Measurements from ENCODE around the gene MYBPH.

Gene MYBPH

DNA sequence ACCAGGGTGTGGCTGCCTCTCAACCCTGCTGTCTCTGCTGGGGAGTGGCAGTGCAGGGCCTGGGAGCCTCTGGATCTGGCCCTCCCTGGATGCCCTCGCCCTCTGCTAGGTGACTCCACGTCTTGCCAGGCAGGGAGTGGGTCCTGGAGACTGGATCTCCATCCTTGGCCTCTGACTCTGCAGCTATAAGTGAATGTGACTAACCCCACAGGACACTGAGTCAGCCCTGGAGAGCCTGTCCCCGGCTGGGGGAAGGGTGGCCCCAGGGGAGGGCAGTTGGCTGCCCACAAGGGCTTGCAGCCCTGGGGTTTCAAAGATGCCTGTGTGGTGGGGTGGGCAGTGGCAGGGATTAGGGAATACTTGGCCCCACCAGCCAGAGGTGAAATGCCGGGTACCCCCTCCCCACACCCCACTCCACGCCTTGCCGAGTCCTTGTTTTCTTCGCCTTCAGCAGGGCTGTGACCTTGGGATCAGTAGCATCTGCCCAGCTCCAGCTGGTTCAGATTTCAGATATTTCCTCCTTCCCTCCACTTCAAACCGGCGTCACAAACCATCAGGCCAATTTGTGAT, 1.9 kb upstream of the MYBPH start:
- Histone ChIP-seq H3K79me2 (ENCODE audit: insufficient read depth, low read length) (no peaks in the 10 kb centered on the region), H4K20me1 (ENCODE audit: insufficient read depth, low read length) (peaks cover 6% of the 10 kb centered on the region), H3K4me3 (ENCODE audit: low read depth in 1 of 2, low read length in 2 of 2) (no peak overlapping the region), H3K4me1 (ENCODE audit: insufficient read depth, low read length) (no peaks in the 10 kb centered on the region), H3K27ac (ENCODE audit: low read length) (no peak overlapping the region), H2AFZ (ENCODE audit: low read depth, low read length) (no peak overlapping the region), H3K27me3 (ENCODE audit: insufficient read depth, low read length, poor library complexity) (peaks cover 21% of the 10 kb centered on the region), H3K4me2 (ENCODE audit: insufficient read depth, low read length) (no peak overlapping the region), H3K9ac (ENCODE audit: low read depth, low read length) (no peak overlapping the region), H3K9me3 (ENCODE audit: insufficient read depth, low read length, severe bottlenecking) (no peaks in the 10 kb centered on the region), H3K36me3 (ENCODE audit: insufficient read depth, low read length) (no peaks in the 10 kb centered on the region)
- ATAC-seq (ENCODE audit: insufficient read depth, low read depth): no peak
- TF ChIP-seq EZH2 (IDR thresholded peaks at IDR 0.05; ENCODE audit: borderline replicate concordance, low read depth, low read length, severe bottlenecking): no peak
- TF ChIP-seq, protein P1, sequence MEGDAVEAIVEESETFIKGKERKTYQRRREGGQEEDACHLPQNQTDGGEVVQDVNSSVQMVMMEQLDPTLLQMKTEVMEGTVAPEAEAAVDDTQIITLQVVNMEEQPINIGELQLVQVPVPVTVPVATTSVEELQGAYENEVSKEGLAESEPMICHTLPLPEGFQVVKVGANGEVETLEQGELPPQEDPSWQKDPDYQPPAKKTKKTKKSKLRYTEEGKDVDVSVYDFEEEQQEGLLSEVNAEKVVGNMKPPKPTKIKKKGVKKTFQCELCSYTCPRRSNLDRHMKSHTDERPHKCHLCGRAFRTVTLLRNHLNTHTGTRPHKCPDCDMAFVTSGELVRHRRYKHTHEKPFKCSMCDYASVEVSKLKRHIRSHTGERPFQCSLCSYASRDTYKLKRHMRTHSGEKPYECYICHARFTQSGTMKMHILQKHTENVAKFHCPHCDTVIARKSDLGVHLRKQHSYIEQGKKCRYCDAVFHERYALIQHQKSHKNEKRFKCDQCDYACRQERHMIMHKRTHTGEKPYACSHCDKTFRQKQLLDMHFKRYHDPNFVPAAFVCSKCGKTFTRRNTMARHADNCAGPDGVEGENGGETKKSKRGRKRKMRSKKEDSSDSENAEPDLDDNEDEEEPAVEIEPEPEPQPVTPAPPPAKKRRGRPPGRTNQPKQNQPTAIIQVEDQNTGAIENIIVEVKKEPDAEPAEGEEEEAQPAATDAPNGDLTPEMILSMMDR (IDR thresholded peaks at IDR 0.05; ENCODE audit: borderline replicate concordance, extremely low read depth, low read length, poor library complexity, severe bottlenecking): no peak
- no peak for DNase-seq

DNA sequence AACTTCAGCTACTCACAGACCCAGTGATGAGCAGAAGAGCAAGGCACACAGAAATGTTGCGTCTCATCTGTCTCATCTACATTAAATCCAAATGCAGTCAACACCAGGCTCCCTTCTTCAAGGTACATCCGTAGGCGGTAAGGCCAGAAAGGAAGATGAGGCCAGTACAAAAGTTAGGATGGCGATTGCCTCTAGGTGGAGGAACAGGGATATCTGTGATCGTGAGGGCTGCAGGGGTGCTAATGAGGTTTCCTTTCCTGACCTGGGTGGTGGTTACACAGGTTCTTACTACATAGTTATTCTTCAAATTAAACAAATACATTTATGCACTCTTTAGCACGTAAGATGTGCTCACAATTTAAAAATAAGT, 1.4 kb upstream of the MYBPH start:
- H4K20me1 ChIP-seq (ENCODE audit: insufficient read depth, low read length): peaks cover 6% of the 10 kb centered on the region
- H3K4me3 ChIP-seq (ENCODE audit: low read depth in 1 of 2, low read length in 2 of 2): no peak overlapping the region
- ATAC-seq (ENCODE audit: insufficient read depth, low read depth) (no peak), DNase-seq (no peak)
- no peaks in the 10 kb centered on the region for H3K79me2 ChIP-seq (ENCODE audit: insufficient read depth, low read length)
- no peaks in the 10 kb centered on the region for H3K9me3 ChIP-seq (ENCODE audit: insufficient read depth, low read length, severe bottlenecking)
- H3K27me3 ChIP-seq (ENCODE audit: insufficient read depth, low read length, poor library complexity): peaks cover 21% of the 10 kb centered on the region
- no peaks in the 10 kb centered on the region for H3K4me1 ChIP-seq (ENCODE audit: insufficient read depth, low read length)
- H3K4me2 ChIP-seq (ENCODE audit: insufficient read depth, low read length): no peak overlapping the region
- H3K36me3 ChIP-seq (ENCODE audit: insufficient read depth, low read length): no peaks in the 10 kb centered on the region
- no peak for TF ChIP-seq EZH2 (IDR thresholded peaks at IDR 0.05; ENCODE audit: borderline replicate concordance, low read depth, low read length, severe bottlenecking)
- TF ChIP-seq, protein P1 (IDR thresholded peaks at IDR 0.05; ENCODE audit: borderline replicate concordance, extremely low read depth, low read length, poor library complexity, severe bottlenecking): no peak
- H2AFZ ChIP-seq (ENCODE audit: low read depth, low read length): no peak overlapping the region
- H3K9ac ChIP-seq (ENCODE audit: low read depth, low read length): no peak overlapping the region
- H3K27ac ChIP-seq (ENCODE audit: low read length): no peak overlapping the region

DNA sequence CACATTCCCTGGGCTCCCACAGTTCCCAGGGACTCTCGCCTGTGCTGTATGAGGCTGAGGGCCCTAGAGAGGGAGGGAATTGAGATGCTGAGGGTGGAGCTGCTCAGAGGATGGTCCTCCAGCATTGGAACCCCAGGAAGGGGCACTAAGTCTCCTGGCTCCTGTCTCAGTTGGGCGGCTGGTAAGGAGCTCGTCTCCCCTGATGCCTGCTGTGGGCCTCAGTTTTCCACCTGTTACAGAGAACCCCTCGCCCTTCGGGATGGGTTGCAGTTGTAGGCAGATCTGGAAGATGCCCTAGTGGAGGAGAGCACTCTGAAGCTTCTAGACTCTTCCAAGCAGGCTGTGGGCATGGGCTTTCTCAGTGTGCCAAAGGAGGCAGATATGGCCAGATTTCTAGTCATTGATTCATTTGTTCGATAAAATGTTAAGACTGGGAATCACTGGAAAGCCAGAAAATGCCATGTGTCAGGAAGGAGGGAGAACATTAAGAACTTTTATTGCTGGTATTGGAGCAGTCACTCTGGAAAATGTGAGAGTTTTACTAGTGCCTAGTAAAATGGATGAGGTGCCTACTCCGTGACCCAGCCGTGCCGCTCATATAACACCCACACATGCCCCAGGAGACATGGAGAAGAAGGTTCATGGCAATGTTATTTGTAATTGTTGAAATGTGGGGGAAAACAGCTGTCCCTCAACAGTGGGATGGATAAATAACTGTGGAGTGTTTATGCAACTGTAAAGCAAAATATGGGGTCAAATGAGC, 828 bp upstream of the MYBPH start:
- ATAC-seq (ENCODE audit: insufficient read depth, low read depth) (no peak), DNase-seq (no peak)
- no peak for TF ChIP-seq EZH2 (IDR thresholded peaks at IDR 0.05; ENCODE audit: borderline replicate concordance, low read depth, low read length, severe bottlenecking)
- TF ChIP-seq, protein P1 (IDR thresholded peaks at IDR 0.05; ENCODE audit: borderline replicate concordance, extremely low read depth, low read length, poor library complexity, severe bottlenecking): no peak
- Histone ChIP-seq H3K4me3 (ENCODE audit: low read depth in 1 of 2, low read length in 2 of 2) (no peak overlapping the region), H3K4me1 (ENCODE audit: insufficient read depth, low read length) (no peaks in the 10 kb centered on the region), H3K36me3 (ENCODE audit: insufficient read depth, low read length) (no peaks in the 10 kb centered on the region), H3K9me3 (ENCODE audit: insufficient read depth, low read length, severe bottlenecking) (no peaks in the 10 kb centered on the region), H3K27ac (ENCODE audit: low read length) (no peak overlapping the region), H3K79me2 (ENCODE audit: insufficient read depth, low read length) (no peaks in the 10 kb centered on the region), H2AFZ (ENCODE audit: low read depth, low read length) (no peak overlapping the region), H3K27me3 (ENCODE audit: insufficient read depth, low read length, poor library complexity) (peaks cover 21% of the 10 kb centered on the region), H3K4me2 (ENCODE audit: insufficient read depth, low read length) (no peak overlapping the region), H4K20me1 (ENCODE audit: insufficient read depth, low read length) (peaks cover 6% of the 10 kb centered on the region), H3K9ac (ENCODE audit: low read depth, low read length) (no peak overlapping the region)

Measured in DND-41 (cell line).